ENCODE data around the gene RASGEF1C.

Gene RASGEF1C

DNA sequence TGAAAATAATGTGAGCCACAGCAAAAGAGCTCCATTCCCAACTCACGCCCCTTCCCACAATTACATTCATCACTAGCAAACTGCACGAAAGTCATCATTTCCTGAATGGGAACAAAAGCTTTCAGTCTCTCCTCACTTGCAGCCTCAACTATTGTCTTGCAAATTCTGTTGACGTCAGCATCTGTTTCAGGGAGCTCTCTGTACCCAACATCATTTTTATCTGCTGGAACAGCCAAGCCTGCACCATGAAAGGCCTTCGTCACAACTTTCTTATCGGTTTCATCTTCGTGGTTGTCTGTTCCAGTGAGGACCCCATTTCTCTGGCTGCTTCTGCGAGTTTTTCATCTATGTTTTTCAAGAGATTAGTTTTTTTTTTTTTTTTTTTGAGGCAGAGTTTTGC, 123.2 kb downstream of the RASGEF1C start:
- H3K27ac Mint-ChIP-seq (ENCODE audit: low read depth): no peak overlapping the region
- DNase-seq (ENCODE audit: low spot score in 2 of 2) (no peak), ATAC-seq (replicated peaks; ENCODE audit: extremely low read depth, poor library complexity, severe bottlenecking) (peak; percentile 62)
- H3K27me3 Mint-ChIP-seq: peaks cover 14% of the 10 kb centered on the region
- peaks cover 2% of the 10 kb centered on the region for H3K36me3 Mint-ChIP-seq (ENCODE audit: insufficient read depth)
- no peak overlapping the region for H3K4me3 Mint-ChIP-seq
- peaks cover 5% of the 10 kb centered on the region for H3K4me1 Mint-ChIP-seq
- no peaks in the 10 kb centered on the region for H3K9me3 Mint-ChIP-seq

DNA sequence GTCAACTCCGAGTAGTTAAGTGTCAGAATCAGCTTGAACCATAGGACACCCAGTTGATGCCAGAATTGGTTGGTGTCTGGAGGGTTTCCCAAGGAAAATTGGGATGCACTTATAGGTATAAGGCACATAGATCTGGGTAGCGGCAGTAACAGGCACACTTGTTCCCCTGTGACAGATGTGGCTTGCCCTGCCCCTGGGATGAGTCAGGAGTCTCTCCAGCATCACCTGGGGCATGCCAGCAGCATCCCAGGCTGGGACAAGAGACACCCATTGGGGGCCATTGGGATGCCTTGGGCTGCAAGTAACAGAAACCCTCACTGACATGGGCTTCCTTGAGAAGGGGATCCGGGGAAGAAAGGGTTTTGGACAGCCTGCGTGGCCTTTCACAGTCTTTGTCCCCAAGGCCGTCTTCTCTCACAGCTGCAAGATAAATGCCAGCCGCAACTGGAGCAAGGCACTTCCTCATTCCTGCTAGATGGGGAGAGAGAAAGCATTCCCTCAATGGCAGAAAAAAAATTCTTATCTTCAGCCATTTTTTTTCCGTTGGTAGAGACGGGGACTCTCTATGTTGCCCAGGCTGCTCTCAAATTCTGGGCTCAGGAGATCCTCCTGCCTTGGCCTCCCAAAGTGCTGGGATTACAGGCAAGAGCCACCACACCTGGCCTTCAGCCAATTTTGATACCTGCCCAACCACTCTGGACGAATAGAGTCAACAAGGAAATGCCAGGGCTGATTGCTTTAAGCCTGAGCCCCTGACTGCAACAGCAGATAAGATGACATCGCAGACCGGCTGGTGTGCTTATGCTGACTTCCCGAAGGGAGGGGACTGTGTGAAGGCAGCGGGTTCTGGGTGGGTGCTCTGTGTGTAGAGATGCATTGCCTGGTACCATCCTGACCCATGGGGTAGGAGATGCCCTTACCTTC, 124.1 kb downstream of the RASGEF1C start:
- Mint-ChIP-seq H3K4me3 (no peak overlapping the region), H3K27ac (ENCODE audit: low read depth) (no peak overlapping the region), H3K36me3 (ENCODE audit: insufficient read depth) (no peaks in the 10 kb centered on the region), H3K9me3 (no peaks in the 10 kb centered on the region), H3K27me3 (peaks cover 20% of the 10 kb centered on the region), H3K4me1 (peaks cover 5% of the 10 kb centered on the region)
- DNase-seq (ENCODE audit: low spot score in 2 of 2): no peak
- no peak for ATAC-seq (replicated peaks; ENCODE audit: extremely low read depth, poor library complexity, severe bottlenecking)

DNA sequence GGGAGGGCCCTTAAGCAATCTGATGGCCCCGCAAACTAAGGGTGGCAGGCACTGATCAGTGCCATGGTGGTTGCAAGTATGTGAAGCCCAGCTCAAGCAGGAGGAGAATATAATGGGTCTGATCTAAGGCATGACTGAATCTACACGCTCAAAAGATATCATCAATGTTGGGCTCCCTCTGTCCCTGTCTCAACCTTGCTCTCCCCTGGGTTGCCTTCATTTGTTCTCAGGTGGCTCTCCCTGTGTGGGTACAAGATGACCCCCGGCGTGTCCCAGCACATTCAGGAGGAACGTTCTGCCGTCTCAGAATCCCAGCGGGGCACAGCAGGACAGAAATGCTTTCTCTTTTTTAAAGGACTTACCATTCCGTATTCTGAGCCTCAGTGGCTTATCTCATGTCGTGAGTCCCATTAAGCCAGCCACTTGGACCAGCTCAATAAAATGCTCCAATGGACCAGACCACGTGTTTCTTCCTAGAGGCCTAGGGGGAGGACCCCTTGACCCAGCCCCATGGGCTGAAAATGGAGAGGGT, 125.4 kb downstream of the RASGEF1C start:
- Mint-ChIP-seq H3K27me3 (peaks cover 33% of the 10 kb centered on the region), H3K4me1 (peaks cover 5% of the 10 kb centered on the region), H3K27ac (ENCODE audit: low read depth) (no peak overlapping the region), H3K36me3 (ENCODE audit: insufficient read depth) (no peaks in the 10 kb centered on the region), H3K4me3 (no peak overlapping the region), H3K9me3 (no peaks in the 10 kb centered on the region)
- DNase-seq (ENCODE audit: low spot score in 2 of 2): no peak
- ATAC-seq (replicated peaks; ENCODE audit: extremely low read depth, poor library complexity, severe bottlenecking): no peak

DNA sequence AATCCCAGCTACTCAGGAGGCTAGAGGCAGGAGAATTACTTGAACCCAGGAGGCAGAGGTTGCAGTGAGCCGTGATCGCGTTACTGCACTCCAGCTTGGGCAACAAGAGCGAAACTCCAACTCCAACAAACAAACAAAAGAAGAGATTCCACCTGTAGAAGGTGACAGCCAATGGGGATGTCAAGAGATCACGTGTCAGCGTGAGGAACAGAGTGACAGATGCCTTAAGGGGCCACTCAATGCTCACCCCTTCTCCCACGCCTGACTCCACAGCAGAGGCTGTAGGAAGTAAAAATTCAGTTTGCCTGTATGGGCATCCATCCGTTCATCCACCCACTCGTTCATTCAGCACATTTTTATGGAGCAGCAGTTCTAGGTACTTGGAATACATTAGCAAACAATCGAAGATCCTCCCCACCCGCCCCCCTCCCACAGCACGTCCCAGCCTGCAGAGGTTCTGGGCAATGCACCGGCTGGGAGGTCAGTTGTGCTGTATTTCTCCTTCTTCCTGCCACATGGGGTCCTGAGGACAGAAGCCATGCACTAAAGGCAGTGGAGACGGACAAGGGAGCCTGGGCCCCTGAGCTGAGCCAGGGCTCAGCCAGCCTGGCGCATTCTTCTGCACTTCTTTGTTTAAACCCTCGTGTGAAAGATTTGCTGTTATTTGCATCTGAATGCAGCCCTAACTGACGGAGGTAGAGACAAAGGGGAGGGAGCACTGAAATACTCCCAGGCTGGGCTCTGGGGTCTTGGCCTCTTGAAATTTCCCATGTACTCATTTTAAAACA, 126.2 kb downstream of the RASGEF1C start:
- H3K4me3 Mint-ChIP-seq: no peak overlapping the region
- ATAC-seq (replicated peaks; ENCODE audit: extremely low read depth, poor library complexity, severe bottlenecking): no peak
- DNase-seq (ENCODE audit: low spot score in 2 of 2): no peak
- H3K36me3 Mint-ChIP-seq (ENCODE audit: insufficient read depth): no peaks in the 10 kb centered on the region
- H3K27me3 Mint-ChIP-seq: peaks cover 41% of the 10 kb centered on the region
- no peaks in the 10 kb centered on the region for H3K9me3 Mint-ChIP-seq
- H3K27ac Mint-ChIP-seq (ENCODE audit: low read depth): no peak overlapping the region
- peaks cover 5% of the 10 kb centered on the region for H3K4me1 Mint-ChIP-seq

DNA sequence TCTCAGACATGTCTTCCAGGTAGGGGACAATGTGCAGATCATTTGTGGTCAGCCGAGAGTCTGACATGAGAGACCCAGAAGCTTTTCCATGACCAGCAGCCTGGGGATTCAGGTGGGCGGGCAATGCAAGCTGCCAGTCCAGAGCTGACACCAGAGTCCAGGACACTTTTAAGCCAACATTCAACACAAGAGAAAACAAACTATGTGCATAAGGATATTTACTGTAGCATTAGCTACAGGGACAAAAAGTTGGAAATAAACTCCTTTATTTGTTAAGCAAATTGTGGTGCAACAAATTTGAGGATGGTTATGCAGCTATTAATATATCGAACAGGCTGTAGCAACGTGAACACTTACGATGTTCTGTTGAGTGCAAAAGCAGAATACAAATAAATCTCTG, 127.5 kb downstream of the RASGEF1C start:
- H3K4me3 Mint-ChIP-seq: no peak overlapping the region
- ATAC-seq (replicated peaks; ENCODE audit: extremely low read depth, poor library complexity, severe bottlenecking) (no peak), DNase-seq (ENCODE audit: low spot score in 2 of 2) (no peak)
- peaks cover 5% of the 10 kb centered on the region for H3K4me1 Mint-ChIP-seq
- H3K36me3 Mint-ChIP-seq (ENCODE audit: insufficient read depth): no peaks in the 10 kb centered on the region
- H3K27me3 Mint-ChIP-seq: peaks cover 45% of the 10 kb centered on the region
- no peaks in the 10 kb centered on the region for H3K9me3 Mint-ChIP-seq
- no peak overlapping the region for H3K27ac Mint-ChIP-seq (ENCODE audit: low read depth)

DNA sequence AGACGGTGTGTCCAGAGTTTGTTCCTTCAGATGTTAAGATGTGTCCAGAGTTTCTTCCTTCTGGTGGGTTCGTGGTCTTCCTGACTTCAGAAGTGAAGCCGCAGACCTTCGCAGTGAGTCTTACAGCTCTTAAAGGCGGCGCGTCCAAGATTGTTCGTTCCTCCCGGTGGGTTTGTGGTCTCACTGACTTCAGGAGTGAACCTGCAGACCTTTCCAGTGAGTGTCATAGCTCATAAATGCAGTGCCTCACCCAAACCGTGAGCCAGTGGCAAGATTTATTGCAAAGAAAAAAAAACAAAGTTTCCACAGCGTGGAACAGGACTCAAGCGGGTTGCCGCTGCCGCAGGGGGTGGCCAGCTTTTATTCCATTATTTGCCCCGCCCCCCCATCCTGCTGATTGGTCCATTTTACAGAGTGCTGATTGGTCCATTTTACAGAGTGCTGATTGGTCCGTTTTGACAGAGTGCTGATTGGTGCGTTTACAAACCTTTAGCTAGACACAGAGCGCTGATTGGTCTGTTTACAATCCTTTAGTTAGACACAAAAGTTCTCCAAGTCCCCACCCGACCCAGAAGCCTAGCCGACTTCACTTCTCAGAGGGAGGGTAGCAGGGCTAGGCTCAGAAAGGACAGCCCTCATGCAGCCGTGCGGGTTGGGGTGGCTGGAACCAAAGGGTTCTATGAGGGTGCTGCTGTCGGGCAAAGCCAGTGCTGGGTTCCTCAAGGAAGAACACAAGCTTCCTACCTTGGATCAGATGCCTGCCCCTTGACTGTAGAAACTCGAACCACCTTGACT, 128.3 kb downstream of the RASGEF1C start:
- ATAC-seq (replicated peaks; ENCODE audit: extremely low read depth, poor library complexity, severe bottlenecking) (no peak), DNase-seq (ENCODE audit: low spot score in 2 of 2) (no peak)
- Mint-ChIP-seq H3K27me3 (peaks cover 45% of the 10 kb centered on the region), H3K27ac (ENCODE audit: low read depth) (no peak overlapping the region), H3K36me3 (ENCODE audit: insufficient read depth) (no peaks in the 10 kb centered on the region), H3K4me3 (peak overlapping the region; percentile 13), H3K9me3 (no peaks in the 10 kb centered on the region), H3K4me1 (peaks cover 2% of the 10 kb centered on the region)

DNA sequence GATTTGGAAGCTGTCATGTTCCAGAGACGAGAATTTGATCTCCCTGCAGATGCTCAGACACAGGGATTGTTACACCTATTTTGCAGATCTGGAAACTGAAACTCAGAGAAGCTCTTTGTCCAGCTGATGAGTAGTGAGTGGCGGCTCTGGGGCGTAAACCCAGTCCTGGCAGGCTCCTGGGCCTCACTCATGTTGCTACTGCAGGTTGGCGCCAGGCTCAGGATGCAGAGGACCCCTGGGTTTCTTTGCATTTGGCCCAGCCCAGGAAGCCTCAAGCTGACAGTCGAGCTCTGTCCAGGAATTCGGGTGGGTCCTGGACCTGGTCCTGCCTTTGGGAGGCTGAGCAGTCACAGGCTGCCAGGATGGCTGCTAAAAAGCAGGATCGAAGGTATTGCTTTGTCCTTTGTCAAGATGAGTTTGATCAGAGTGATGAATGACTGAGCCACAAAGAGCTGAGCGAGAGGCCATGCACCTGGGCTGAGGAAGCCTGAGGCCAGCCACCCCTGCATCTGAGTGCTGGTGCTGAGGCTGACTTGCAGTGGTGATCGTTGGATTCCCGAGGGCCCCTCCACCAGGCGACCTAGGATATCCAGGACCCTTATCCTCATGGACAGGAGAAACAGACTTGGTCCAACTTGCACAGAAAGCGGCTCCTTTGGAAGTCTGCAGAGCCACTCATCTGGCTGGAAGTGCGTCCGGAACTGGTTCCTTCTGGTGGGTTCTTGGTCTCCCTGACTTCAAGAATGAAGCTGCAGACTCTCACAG, 129.1 kb downstream of the RASGEF1C start:
- no peaks in the 10 kb centered on the region for H3K9me3 Mint-ChIP-seq
- no peak for ATAC-seq (replicated peaks; ENCODE audit: extremely low read depth, poor library complexity, severe bottlenecking)

DNA sequence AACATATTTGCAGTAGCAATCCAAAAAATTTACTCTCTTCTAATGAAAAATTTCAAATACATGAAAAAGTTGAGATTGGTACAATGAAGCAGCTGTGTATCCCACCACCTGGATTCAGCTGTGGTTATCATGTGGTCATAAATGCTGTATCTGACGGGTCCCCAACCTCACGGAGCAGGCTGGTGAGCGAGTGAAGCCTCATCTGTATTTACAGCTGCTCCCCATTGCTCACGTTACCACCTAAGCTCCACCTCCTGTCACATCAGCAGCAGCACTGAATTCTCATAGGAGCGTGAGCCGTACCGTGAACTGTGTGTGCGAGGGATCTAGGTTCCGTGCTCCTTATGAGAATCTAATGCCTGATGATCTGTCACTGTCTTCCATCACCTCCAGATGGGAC, 130.7 kb downstream of the RASGEF1C start:
- H3K27me3 Mint-ChIP-seq: peaks cover 36% of the 10 kb centered on the region
- no peaks in the 10 kb centered on the region for H3K4me1 Mint-ChIP-seq
- no peak for DNase-seq (ENCODE audit: low spot score in 2 of 2)
- no peaks in the 10 kb centered on the region for H3K9me3 Mint-ChIP-seq
- no peak overlapping the region for H3K27ac Mint-ChIP-seq (ENCODE audit: low read depth)
- no peak overlapping the region for H3K4me3 Mint-ChIP-seq
- no peak for ATAC-seq (replicated peaks; ENCODE audit: extremely low read depth, poor library complexity, severe bottlenecking)
- no peaks in the 10 kb centered on the region for H3K36me3 Mint-ChIP-seq (ENCODE audit: insufficient read depth)

More for the DNA sequence above, 129.1 kb downstream of the RASGEF1C start:
- no peak overlapping the region for H3K27ac Mint-ChIP-seq (ENCODE audit: low read depth)
- no peak for DNase-seq (ENCODE audit: low spot score in 2 of 2)
- H3K4me3 Mint-ChIP-seq: no peak overlapping the region
- no peaks in the 10 kb centered on the region for H3K4me1 Mint-ChIP-seq
- H3K36me3 Mint-ChIP-seq (ENCODE audit: insufficient read depth): no peaks in the 10 kb centered on the region
- H3K27me3 Mint-ChIP-seq: peaks cover 45% of the 10 kb centered on the region

DNA sequence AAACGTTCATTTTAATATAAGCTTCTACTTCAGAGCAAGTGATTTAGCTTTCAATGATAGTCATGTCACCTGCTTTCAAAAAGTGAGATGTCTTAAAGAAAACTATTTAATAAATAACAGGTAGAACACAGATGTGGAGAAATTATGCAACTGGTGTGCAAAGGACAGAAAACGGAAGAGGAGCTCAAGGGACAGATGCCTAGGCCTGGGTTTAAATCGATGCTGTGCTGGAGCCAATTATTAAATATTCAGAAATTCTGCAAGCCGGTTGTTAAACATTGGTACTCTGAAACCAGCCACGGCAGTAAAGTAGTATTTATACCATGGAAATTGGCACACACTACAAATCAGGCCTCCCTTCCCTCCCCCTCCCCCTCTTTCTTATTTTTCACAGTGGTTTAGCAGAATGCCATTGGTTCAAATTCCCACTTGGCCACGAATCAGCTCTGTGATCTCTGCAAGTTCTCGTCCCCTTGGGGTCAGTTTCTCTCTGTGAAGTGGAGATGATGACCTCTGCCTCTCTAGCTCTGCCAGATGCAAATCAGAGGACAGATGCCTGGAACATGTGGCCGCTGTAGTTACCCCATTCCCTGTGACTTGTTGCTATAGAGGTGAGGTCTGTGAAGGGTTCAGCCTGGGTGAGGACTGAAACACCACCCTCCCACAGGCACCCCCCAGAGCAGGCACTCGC, 131.3 kb downstream of the RASGEF1C start:
- Mint-ChIP-seq H3K27ac (ENCODE audit: low read depth) (no peak overlapping the region), H3K27me3 (peaks cover 31% of the 10 kb centered on the region), H3K9me3 (no peaks in the 10 kb centered on the region), H3K4me3 (no peak overlapping the region), H3K4me1 (peaks cover 4% of the 10 kb centered on the region), H3K36me3 (ENCODE audit: insufficient read depth) (no peaks in the 10 kb centered on the region)
- DNase-seq (ENCODE audit: low spot score in 2 of 2) (no peak), ATAC-seq (replicated peaks; ENCODE audit: extremely low read depth, poor library complexity, severe bottlenecking) (no peak)

DNA sequence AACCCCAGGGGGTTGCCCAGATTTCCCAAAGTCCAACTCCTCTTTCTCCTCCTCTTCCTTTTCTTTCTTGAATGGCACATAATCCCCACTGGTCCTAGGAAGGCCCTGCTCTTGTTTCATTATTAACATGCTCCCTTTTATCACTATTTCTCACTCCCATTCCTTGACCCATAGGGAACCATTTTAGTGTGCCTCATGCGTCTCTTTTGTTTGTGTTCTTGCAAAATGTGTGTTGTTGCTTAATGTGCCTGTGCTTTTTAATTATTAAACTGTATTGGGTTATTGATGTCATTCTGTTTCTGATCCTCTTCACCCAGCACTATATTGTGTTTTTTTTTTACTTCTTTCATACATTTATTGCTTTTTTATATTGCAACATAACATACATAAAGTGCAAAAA, 133.3 kb downstream of the RASGEF1C start:
- Mint-ChIP-seq H3K36me3 (ENCODE audit: insufficient read depth) (peaks cover 2% of the 10 kb centered on the region), H3K4me1 (peaks cover 10% of the 10 kb centered on the region), H3K9me3 (no peaks in the 10 kb centered on the region), H3K27ac (ENCODE audit: low read depth) (no peak overlapping the region), H3K4me3 (no peak overlapping the region), H3K27me3 (peaks cover 31% of the 10 kb centered on the region)
- DNase-seq (ENCODE audit: low spot score in 2 of 2) (no peak), ATAC-seq (replicated peaks; ENCODE audit: extremely low read depth, poor library complexity, severe bottlenecking) (no peak)

DNA sequence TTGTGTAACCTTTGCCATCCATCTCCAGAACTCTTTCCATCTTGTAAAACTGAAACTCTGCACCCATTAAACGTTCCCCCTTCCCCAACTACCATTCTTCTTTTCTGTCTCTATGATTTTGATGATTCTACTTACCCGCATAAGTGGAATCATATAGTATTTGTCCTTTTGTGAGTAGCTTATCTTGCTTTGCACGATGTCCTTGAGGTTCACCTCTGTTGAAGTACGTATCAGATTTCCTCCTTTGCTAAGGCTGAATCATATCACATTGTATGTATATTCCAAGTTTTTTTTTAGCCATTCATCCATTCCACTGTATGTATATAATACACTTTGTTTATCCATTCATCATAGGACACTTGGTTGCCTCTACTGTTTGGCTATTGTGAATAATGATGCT, 134.5 kb downstream of the RASGEF1C start:
- DNase-seq (ENCODE audit: low spot score in 2 of 2) (no peak), ATAC-seq (replicated peaks; ENCODE audit: extremely low read depth, poor library complexity, severe bottlenecking) (no peak)
- Mint-ChIP-seq H3K27ac (ENCODE audit: low read depth) (no peak overlapping the region), H3K27me3 (peaks cover 20% of the 10 kb centered on the region), H3K4me1 (peaks cover 21% of the 10 kb centered on the region), H3K9me3 (no peaks in the 10 kb centered on the region), H3K4me3 (no peak overlapping the region), H3K36me3 (ENCODE audit: insufficient read depth) (peaks cover 2% of the 10 kb centered on the region)
